HG02884 (cell line): Measurements from ENCODE around the gene CHST9.
"Not testable (repeated sequence)": the region's sequence is repeated elsewhere in the genome, so short reads cannot be mapped to it uniquely, and the experiment has no call there.

ENCODE experiments used
- ATAC-seq: cut with Tn5 transposase; IDR thresholded peaks from one replicate; pipeline ENCODE4 v1.9.1; 2021; ENCODE audit warnings: mild to moderate bottlenecking, moderate library complexity; ENCODE audit not compliant: unreplicated experiment

The CHST9 gene

GRCh38 chr18:27008575-27008974 is 176.5 kb downstream of the CHST9 start:
- ATAC-seq = no peak

DNA sequence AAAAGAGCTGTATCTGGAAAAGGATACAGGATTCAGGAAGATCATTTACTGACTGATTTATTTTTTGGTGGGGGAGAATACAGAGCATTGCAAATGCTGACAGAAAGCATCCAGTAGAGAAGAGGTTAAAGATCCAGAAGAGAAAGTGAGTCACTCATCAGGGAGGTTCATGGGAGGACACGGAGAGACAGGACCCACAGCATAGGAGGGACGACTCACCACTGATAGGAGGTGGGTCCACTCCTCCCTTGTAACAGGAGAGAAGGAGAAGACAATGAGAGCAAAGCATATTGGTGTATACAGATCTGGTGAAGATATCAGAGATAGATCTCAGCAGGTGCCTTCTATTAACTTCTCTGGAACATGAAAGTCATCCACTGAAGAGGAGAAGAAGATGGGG is 177.2 kb downstream of the CHST9 start:
- no peak for ATAC-seq

GRCh38 chr18:27005589-27005988 is 179.5 kb downstream of the CHST9 start:
- no peak for ATAC-seq

- no peak for ATAC-seq
Observed at GRCh38 chr18:27004056-27004829, 180.9 kb downstream of the CHST9 start.

- peak; percentile 62 for ATAC-seq
Observed at GRCh38 chr18:26999797-27000196, 185.3 kb downstream of the CHST9 start.

DNA sequence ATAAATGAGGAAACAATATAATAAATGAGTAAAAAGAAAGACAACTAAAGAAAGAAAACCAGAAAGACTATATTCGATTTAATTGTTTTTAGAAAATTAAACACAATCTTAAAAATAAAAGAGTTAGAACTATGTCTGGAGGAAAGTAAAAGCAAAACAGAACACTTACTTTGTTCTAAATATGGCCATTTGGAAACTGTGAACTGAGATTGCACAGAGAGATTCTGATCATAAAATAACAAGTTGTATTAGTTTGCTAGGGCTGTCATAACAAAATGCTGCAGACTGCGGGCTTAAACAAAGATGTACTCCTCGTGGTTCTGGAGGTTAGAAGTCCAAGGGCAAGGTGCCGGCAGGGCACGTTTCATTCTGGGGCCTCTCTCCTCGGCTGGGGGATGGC is 191.5 kb downstream of the CHST9 start:
- ATAC-seq = peak; percentile 60

DNA sequence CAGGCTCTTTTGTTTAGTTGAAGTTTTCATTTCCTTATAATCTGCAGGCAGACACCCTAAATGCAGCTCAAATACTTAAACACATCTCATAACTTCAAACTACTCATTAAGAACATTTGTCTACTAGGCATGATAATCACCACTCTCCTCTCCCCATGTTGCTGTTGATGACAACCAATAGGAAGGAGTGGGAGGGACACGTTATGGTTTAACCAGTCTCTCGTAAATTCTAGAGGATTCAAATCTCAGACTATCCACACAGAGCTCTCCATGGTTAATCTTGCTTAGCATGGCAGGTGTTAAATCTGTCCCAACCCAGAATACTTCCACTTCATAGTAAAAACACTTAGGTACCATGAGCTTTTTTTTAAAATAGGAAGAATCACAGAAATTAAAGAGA is 192.2 kb downstream of the CHST9 start:
- peak; percentile 69 for ATAC-seq

- ATAC-seq = no peak
Observed at GRCh38 chr18:26989842-26990241, 195.3 kb downstream of the CHST9 start.

GRCh38 chr18:26981360-26982082 is 203.6 kb downstream of the CHST9 start:
- no peak for ATAC-seq

GRCh38 chr18:26978812-26979341 is 206.2 kb downstream of the CHST9 start:
- peak; percentile 98 for ATAC-seq

- ATAC-seq = no peak
Observed at GRCh38 chr18:26977781-26978180, 207.3 kb downstream of the CHST9 start.

DNA sequence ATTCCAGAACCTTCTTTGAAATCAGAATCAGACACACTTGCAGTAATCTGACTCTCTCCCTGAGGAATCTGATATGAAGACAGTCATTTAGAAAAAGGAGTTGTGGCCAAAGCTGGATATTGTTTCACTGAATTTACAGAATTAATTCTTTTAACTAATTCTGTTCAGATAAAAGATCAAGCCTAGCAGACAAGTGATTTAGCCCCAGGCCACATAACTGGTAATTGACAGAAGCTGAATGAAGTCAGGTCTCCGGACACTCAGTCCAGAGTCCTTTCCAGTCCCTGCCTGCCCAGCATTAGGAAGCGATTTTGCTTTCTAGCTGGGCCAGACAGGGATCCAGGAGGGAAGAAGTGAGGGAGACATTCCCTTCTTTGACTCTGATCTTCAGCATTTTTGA is 208.9 kb downstream of the CHST9 start:
- no peak for ATAC-seq

DNA sequence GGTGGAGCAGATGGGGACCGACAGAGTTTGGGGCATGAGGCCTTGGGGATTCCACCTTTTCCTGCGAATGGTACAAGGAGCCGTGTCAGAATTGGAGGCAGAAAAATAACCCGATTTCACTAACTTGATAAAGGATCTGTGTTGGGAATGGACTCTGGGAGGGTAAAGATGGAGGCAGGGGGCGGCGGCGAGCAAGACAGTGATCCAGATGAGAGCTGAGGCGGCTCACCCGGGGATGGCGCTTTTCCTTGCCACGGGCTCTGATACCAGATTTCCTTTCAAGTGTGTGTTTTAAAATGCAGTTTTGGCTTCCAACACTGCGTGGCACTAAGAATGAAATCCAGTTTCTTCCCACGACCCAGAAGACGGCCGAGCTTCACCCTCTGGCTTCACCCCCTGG is 212.6 kb downstream of the CHST9 start:
- not testable (repeated sequence) for ATAC-seq

DNA sequence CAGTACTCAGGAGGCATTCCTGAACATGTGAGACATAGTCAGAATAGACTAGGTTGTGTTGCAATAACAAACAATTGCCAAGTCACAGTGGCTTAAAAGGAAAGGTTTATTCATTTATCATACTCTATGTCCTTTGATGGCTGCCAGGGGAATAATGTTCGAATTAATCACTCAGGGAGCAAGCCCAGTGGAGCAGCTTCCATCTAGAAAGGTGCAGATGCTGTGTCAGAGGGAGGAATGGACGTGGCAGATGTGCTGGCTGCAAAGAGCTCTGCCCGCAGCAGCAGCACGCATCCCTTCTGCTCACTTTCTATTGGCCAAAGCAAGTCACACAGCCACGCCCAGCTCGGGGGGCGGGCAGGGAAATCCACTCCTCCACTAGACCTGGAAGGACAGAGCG is 213.7 kb downstream of the CHST9 start:
- ATAC-seq = no peak

- ATAC-seq = no peak
Observed at GRCh38 chr18:26970637-26971036, 214.5 kb downstream of the CHST9 start.

- ATAC-seq = no peak
Observed at GRCh38 chr18:26965206-26965605, 219.9 kb downstream of the CHST9 start.

GRCh38 chr18:26963292-26963691 is 221.8 kb downstream of the CHST9 start:
- no peak for ATAC-seq

DNA sequence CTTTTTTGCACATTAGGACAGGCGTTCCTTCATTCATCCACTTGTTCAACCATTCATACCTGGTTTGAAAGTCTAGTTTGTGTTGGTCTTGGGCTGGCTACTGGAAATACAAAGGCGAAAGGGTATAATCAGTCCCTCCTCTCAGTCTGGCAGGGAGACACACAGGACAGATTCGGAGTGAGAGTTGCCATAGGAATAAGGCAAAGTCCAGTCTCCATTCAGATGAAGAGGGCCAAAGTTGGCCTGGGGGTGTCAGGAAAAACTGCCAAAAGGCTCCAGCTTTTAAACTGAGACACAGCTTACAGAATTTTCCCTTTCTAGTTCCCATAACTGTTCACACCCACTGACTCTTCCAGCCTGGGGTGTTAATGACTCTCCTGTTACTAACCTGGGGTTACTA is 223.3 kb downstream of the CHST9 start:
- no peak for ATAC-seq

GRCh38 chr18:26960911-26961310 is 224.2 kb downstream of the CHST9 start:
- ATAC-seq = no peak

DNA sequence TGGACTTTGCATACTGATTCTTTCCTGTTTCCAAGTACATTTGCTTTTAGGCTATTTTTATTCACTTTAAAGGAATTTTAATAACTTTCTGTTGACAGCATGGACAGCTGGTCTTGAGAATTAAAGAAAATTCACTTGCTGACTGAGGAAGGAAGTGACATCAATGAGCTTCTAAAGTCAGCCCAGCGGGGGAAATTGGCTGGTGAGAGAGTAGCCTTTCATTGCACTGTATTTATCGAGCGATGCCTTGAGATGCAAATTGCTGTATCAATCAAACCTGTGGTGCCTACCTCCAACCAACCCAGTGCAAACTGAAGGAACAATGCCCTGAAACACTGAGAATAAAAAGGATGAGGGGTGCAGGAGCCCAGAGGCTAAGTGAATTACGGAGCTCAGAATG is 228.2 kb downstream of the CHST9 start:
- no peak for ATAC-seq

- ATAC-seq = no peak
Observed at GRCh38 chr18:26948703-26949102, 236.4 kb downstream of the CHST9 start.

DNA sequence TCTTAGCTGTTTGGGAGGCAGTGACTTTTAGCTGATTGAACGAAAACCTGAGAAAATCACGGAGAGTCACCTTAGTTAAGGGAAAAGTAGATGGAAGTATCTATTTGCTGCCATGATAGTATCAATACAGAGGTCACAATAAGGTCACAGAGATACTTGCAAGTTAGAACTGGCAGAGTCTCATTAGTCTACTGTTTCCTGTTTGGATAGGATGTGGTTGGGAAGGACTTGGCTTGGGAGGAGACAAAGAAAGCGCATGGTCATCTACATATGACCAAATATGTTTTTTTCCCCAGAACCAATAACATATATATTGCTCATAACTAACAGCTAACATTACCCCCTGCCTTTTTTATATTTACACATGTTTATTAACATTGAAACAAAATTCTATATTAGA is 241.2 kb downstream of the CHST9 start:
- no peak for ATAC-seq
